Smooth muscle cell (in vitro differentiated cells): ENCODE results near the gene VSIG1. TPM values are rescaled to one million over a fixed set of nuclear protein-coding genes. Genes with fewer than 3 reads are reported as not detected.

Experiments
- DNase-seq: peaks from one replicate; lab custom pipeline; 2025; ENCODE audit not compliant: unreplicated experiment; lab: John Stamatoyannopoulos, UW
- H2AFZ ChIP-seq: fragments of 200-600 bp; sonication (generic); 2 replicates; pipeline ENCODE4 v1.6.0; 2016; ENCODE audit warnings: antibody characterized with exemption, low read depth, mild to moderate bottlenecking
- H3F3A ChIP-seq: fragments of 200-600 bp; sonication (generic); 2 replicates; pipeline ENCODE4 v1.6.0; 2017; ENCODE audit warnings: antibody characterized with exemption, low read depth
- H3K27ac ChIP-seq: fragments of 200-600 bp; sonication (generic); 2 replicates; pipeline ENCODE4 v1.5.1; 2016; ENCODE audit warnings: low read depth, mild to moderate bottlenecking
- H3K27me3 ChIP-seq: fragments of 200-600 bp; sonication (generic); 2 replicates; pipeline ENCODE4 v1.6.1; 2016; ENCODE audit warnings: low read depth, mild to moderate bottlenecking
- H3K36me3 ChIP-seq: fragments of 200-600 bp; sonication (generic); 2 replicates; pipeline ENCODE4 v1.5.1; 2016; ENCODE audit warnings: low read depth
- H3K4me1 ChIP-seq: fragments of 200-600 bp; sonication (generic); 2 replicates; pipeline ENCODE4 v1.5.1; 2016; ENCODE audit warnings: low read depth
- H3K4me2 ChIP-seq: fragments of 200-600 bp; sonication (generic); 2 replicates; pipeline ENCODE4 v1.6.0; 2016; ENCODE audit warnings: mild to moderate bottlenecking
- H3K4me3 ChIP-seq: fragments of 200-600 bp; sonication (generic); 2 replicates; pipeline ENCODE4 v1.5.1; 2016; ENCODE audit warnings: mild to moderate bottlenecking
- H3K79me2 ChIP-seq: fragments of 200-600 bp; sonication (generic); 2 replicates; pipeline ENCODE4 v1.6.0; 2016; ENCODE audit warnings: low read depth, mild to moderate bottlenecking
- H3K9ac ChIP-seq: fragments of 200-600 bp; sonication (generic); 2 replicates; pipeline ENCODE4 v1.6.0; 2016; ENCODE audit warnings: low read depth
- H3K9me3 ChIP-seq: fragments of 200-600 bp; sonication (generic); replicated peaks from 2 replicates; pipeline ENCODE4 v1.5.1; 2016; ENCODE audit warnings: low read depth
- H4K20me1 ChIP-seq: fragments of 200-600 bp; sonication (generic); 2 replicates; pipeline ENCODE4 v1.6.0; 2016; ENCODE audit warnings: low read depth
- CTCF ChIP-seq: fragments of 200-600 bp; sonication (generic); IDR thresholded peaks from 2 replicates; pipeline ENCODE4 v1.5.1; 2017; ENCODE audit warnings: borderline replicate concordance, mild to moderate bottlenecking, antibody characterized with exemption; ENCODE audit not compliant: insufficient read depth, poor library complexity, severe bottlenecking
- WGBS: methylation state at CpG from one replicate; pipeline ENCODE4 v1.1.7; 2016; ENCODE audit warnings: low lambda C conversion rate; 5-methylcytosine and 5-hydroxymethylcytosine counted together
- polyA plus RNA-seq: library from polyadenylated mRNA; unstranded; fragments of >200 nt; fragmentation: Nextera tagmentation; extraction: Ambion mirVana; gene quantifications from 2 replicates; pipeline ENCODE4 v1.2.1, GENCODE V29; 2016
- total RNA-seq: library from RNA; depleted of rRNA; stranded (reverse); fragments of >200 nt; gene quantifications from 2 replicates; pipeline ENCODE4 v1.2.3, GENCODE V29; 2014

VSIG1 gene
- total and polyA plus RNA-seq, 2 experiments from 2014 or later: 0.36 TPM; not detected in 1

GRCh38 chrX:108034725-108035124 is 10.1 kb upstream of the VSIG1 start:
- no peaks in the 10 kb centered on the region for H4K20me1 ChIP-seq

GRCh38 chrX:108036298-108036973 is 8.4 kb upstream of the VSIG1 start:
- no peak overlapping the region for H3K9ac ChIP-seq
- no peak for DNase-seq
- H3K9me3 ChIP-seq: no peaks in the 10 kb centered on the region
- H3K4me1 ChIP-seq: no peaks in the 10 kb centered on the region
- H3K27me3 ChIP-seq: no peaks in the 10 kb centered on the region
- H2AFZ ChIP-seq: no peak overlapping the region
- 57% methylated on average over 4 of the region's 4 CpGs for WGBS
- no peak for TF ChIP-seq CTCF
- no peak overlapping the region for H3K4me3 ChIP-seq
- no peaks in the 10 kb centered on the region for H3K36me3 ChIP-seq
- H3K4me2 ChIP-seq: no peak overlapping the region
- no peaks in the 10 kb centered on the region for H3K79me2 ChIP-seq
- no peaks in the 10 kb centered on the region for H4K20me1 ChIP-seq
- H3F3A ChIP-seq: no peaks in the 10 kb centered on the region
- peak overlapping the region; percentile 4 for H3K27ac ChIP-seq

More at GRCh38 chrX:108034725-108035124, 10.1 kb upstream of the VSIG1 start:
- Histone ChIP-seq H3K4me3 (no peak overlapping the region), H3K4me1 (no peaks in the 10 kb centered on the region), H3K9me3 (no peaks in the 10 kb centered on the region), H3K9ac (no peak overlapping the region), H3K79me2 (no peaks in the 10 kb centered on the region), H2AFZ (no peak overlapping the region), H3F3A (no peaks in the 10 kb centered on the region), H3K36me3 (no peaks in the 10 kb centered on the region), H3K27me3 (no peaks in the 10 kb centered on the region), H3K4me2 (no peak overlapping the region), H3K27ac (no peak overlapping the region)
- WGBS: 77% methylated on average over 3 of the region's 3 CpGs
- TF ChIP-seq CTCF: no peak
- DNase-seq: no peak

- Histone ChIP-seq H3K9ac (no peak overlapping the region), H3K36me3 (no peaks in the 10 kb centered on the region), H3K27me3 (no peaks in the 10 kb centered on the region), H3K4me3 (no peak overlapping the region), H3F3A (no peaks in the 10 kb centered on the region), H4K20me1 (no peaks in the 10 kb centered on the region), H2AFZ (no peak overlapping the region), H3K9me3 (no peaks in the 10 kb centered on the region), H3K4me2 (no peak overlapping the region), H3K4me1 (no peaks in the 10 kb centered on the region), H3K79me2 (no peaks in the 10 kb centered on the region), H3K27ac (no peak overlapping the region)
- DNase-seq: no peak
- no peak for TF ChIP-seq CTCF
- 86% methylated on average over 1 of the region's 1 CpG for WGBS
These were observed 4.8 kb downstream of the VSIG1 start for GRCh38 chrX:108049649-108050048.

GRCh38 chrX:108053218-108053617 is 8.4 kb downstream of the VSIG1 start:
- Histone ChIP-seq H3K9me3 (no peaks in the 10 kb centered on the region), H3K27ac (no peak overlapping the region), H3K4me3 (no peak overlapping the region), H3K4me1 (no peaks in the 10 kb centered on the region), H3K27me3 (no peaks in the 10 kb centered on the region), H2AFZ (no peak overlapping the region), H3K79me2 (no peaks in the 10 kb centered on the region), H4K20me1 (no peaks in the 10 kb centered on the region), H3K4me2 (no peak overlapping the region), H3K36me3 (no peaks in the 10 kb centered on the region), H3K9ac (no peak overlapping the region), H3F3A (no peaks in the 10 kb centered on the region)
- DNase-seq: no peak
- TF ChIP-seq CTCF: no peak
